CD4-positive, alpha-beta T cell treated with Interleukin-1 beta for 1 hour (primary cell): ENCODE data around the gene ZBTB43.
"Not testable (repeated sequence)": the region's sequence is repeated elsewhere in the genome, so short reads cannot be mapped to it uniquely, and the experiment has no call there.

ENCODE experiments used
- DNase-seq, 2 donors: peaks; one replicate each; pipeline ENCODE4 v3.0.0-alpha.2; 2020 to 2022

The ZBTB43 gene

GRCh38 chr9:126791406-126792230 is 13.2 kb upstream of the ZBTB43 start:
- DNase-seq: no peak

DNA sequence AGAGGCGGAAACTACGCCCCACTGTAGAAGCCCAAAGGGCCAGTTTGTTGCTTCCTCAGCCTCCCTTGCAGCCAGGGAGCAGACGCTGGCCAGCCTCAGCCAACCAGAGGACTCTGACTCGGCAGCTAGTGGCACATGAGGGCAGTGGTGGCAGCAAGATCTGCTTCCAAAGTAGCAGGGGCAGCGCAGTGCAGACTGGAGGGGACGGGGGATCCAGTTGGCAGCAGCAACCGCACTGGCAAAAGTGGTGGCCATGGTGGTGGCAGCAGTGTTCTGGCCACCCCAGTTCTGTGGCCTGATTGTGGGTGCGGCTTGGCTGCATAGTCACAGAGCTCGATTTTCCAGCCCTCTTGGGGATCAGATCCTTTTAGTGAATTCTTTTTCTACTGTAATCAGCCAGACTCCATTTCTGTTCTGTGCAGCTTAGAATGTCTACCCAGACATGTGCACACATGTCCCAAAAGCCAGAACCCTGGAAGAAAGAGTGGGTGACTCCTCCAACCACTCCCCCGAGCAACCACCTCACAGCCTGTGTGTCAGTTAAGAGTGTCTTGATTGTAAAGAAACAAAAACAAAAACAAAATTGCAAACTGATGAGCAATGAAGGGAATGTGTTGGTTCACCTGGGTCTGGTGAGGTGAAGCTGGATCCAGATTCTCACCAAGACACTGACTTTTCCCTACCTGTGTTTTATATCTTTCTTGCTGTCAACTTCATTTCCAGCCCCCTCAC is 11.0 kb upstream of the ZBTB43 start:
- DNase-seq: no peak

DNA sequence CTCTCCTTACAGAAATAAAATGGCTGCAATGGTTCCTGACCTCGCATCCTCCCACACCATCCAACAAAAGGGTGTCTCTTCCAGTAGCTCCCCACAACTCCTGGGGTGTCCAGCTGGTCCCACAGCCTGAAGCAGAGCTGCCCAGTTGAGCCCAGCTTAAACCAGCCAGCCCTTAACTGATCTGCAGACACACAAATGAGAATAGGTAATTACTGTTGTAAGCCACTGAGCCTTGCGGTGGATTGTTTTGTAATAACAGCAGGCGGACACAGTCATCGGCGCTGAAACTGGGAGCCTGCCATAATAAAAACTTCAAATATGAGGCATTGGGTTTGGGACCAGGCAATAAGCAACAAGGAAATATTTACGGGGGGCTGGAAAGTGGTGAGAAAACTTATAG is 10.4 kb upstream of the ZBTB43 start:
- no peak for DNase-seq

- no peak for DNase-seq
Observed at GRCh38 chr9:126796758-126797157, 8.1 kb upstream of the ZBTB43 start.

DNA sequence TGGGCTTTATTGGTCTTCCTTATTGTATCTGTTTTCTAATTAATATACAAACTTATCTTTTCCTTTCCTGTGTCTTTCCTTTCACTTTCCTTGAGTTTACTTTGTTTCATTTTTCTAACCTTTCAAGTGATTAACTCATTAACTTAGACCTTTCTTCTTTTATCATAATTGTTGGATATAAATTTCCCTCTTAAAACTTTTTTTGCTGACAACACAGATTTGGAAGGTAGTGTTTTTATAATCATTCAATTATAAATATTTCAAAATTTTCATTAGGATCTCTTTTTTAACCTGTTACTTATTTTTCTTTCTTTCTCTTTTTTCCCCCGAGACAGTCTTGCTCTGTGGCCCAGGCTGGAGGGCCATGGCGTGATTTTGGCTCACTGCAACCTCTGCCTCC is 6.9 kb upstream of the ZBTB43 start:
- no peak for DNase-seq

- no peak for DNase-seq
Observed at GRCh38 chr9:126799034-126799433, 5.8 kb upstream of the ZBTB43 start.

- no peak for DNase-seq
Observed at GRCh38 chr9:126802318-126803059, 2.4 kb upstream of the ZBTB43 start.

GRCh38 chr9:126804198-126804695 is 593 bp upstream of the ZBTB43 start:
- DNase-seq: no peak

DNA sequence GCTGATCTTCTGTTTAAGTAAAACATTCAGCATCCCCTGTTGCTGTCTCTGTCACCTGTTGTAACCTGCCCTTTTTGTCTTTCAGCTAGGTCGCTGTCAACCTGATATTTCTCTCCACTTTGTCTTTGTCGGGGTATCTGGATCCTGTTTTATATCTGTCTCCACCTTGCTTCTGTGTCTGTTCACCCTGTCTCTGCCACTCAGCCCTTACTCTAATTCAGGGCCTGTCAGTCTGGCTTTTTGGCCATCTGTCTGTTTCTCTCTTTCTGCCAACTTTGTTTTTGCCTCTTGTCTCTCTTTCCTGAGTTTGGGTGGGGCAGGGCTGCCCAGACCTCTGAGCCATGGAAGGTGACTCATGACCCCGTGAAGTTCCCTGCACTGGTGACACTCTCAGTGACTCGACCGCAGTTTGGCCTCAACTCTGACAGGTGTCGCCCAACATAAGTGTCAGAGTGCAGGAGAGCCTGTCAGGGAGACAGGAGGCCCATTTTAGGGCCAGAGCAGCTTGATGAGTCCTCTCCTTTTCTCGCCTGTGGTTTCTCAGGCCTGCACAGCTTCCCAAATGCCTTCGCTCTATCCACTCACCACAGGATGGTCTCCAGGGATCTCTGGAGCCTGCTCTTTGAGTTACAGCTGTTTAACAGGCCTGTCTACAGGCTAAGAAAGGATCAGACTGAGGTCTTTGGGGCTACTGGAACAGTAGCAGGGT is 868 bp downstream of the ZBTB43 start:
- peak; percentile 81 to 87 for DNase-seq

- DNase-seq: no peak
Observed at GRCh38 chr9:126806336-126806735, 1.5 kb downstream of the ZBTB43 start.

GRCh38 chr9:126809068-126809467 is 4.2 kb downstream of the ZBTB43 start:
- DNase-seq: no peak

DNA sequence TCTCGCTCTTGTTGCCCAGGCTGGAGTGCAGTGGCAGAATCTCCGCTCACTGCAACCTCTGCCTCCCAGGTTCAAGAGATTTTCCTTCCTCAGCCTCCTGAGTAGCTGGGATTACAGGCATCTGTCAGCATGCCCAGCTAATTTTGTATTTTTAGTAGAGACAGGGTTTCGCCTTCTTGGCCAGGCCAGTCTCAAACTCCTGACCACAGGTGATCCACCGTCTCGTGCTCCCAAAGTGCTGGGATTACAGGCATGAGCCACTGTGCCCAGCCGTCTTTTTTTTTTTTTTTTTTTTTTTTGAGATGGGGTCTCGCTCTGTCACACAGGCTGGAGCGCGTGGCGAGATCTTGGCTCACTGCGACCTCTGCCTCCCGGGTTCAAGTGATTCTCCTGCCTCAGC is 5.4 kb downstream of the ZBTB43 start:
- not testable (repeated sequence) for DNase-seq

GRCh38 chr9:126813072-126813471 is 8.2 kb downstream of the ZBTB43 start:
- no peak for DNase-seq

DNA sequence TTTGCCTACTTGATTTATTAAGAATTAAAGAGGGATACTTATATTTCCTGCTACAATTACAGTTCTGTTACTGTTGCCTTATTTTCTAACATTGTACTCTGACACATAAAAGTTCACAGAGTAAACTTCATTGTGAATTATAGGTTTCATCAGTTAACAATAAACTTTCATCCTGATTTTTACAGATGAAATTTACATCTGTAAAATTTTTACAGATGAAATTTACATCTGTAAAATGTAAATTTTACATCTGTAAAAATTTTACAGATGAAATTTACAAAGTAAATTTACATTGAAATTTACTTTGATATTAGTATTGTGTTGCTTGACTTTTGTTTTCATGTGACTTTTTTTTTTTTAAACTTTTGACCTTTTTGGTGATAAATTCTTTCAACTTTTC is 9.3 kb downstream of the ZBTB43 start:
- no peak for DNase-seq

GRCh38 chr9:126817615-126818014 is 12.8 kb downstream of the ZBTB43 start:
- not testable (repeated sequence) for DNase-seq

- no peak for DNase-seq
Observed at GRCh38 chr9:126818482-126818881, 13.6 kb downstream of the ZBTB43 start.

DNA sequence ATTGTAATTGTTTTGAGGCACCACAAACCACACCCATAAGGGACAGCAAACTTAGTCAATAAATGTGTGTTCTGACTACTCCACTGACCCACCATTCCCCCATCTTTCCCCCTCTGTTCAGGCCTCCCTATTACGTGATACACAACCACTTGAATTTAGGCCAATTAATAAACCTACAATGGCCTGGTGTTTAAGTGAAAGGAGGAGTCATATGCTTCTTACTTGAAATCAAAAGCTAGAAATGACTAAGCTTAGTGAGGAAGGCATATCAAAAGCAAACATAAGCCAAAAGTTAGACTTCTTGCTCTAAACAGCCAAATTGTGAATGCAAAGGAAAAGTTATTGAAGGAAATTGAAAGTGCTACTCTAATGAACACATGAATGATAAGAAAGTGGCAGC is 14.6 kb downstream of the ZBTB43 start:
- DNase-seq: no peak

DNA sequence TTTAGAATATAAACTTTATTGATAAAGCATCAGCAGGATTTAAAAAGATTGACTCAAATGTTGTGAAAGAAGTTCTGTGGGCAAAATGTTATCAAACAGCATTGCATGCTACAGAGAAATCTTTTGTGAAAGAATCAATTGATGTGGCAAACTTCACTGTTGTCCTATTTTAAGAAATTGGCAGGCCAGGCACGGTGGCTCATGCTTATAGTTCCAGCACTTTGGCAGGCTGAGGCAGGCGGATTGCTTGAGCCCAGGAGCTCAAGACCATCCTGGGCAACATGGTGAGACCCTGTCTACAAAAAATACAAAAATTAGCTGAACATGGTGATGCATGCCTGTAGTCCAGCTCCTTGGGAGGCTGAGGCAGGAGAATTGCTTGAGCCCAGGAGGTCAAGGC is 17.4 kb downstream of the ZBTB43 start:
- no peak for DNase-seq

DNA sequence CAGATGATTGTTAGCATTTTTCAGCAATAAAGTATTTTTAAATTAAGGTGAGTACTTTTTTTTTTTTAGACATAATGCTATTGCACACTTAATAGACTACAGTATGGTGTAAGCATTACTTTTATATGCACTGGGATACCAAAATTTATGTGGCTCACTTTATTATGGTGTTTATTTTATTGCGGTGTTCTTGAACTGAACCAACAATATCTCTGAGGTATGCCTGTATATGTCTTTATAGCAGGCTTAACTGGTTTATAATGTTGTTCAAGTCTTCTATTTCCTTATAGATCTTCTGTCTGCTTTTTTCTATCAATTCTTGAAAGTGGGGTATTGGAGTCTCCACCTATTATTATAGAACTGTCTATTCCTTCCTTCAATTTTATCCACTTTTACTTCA is 18.0 kb downstream of the ZBTB43 start:
- no peak for DNase-seq

DNA sequence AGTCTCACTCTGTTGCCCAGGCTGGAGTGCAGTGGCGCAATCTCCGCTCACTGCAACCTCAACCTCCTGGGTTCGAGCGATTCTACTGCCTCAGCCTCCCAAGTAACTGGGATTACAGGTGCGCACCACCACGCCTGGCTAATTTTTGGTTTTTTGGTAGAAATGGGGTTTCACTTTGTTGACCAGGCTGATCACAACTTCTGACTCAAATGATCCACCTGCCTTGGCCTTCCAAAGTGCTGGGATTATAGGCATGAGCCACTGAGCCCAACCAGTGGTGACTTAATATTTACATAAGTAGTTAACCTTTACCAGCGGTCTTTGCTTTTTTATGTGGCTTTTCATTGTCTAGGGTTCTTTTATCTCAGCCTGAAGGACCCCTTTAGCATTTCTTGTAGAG is 19.2 kb downstream of the ZBTB43 start:
- DNase-seq: not testable (repeated sequence)

- DNase-seq: no peak
Observed at GRCh38 chr9:126827227-126827626, 22.4 kb downstream of the ZBTB43 start.

GRCh38 chr9:126829035-126829434 is 24.2 kb downstream of the ZBTB43 start:
- DNase-seq: no peak

DNA sequence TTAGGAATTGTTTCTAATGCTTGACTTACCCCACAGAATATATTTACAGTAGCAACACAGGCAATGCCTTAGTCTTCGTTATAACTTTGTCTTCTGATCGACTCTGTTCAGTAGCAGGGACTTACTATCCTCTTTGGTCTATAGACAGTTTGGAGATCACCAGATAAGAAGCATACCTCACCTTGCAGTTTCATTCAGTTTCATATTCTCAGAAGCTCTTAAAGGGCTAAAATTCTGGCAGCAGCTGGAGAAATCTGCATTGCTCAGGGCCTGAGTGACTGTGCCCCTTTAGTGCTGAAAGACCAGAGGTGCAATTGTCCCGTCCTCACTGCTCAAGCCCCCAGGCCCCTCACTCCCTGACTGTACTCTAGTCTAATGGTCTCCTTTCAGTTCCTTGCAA is 26.0 kb downstream of the ZBTB43 start:
- DNase-seq: no peak
